GM19193 (cell line): Measurements from ENCODE around the gene EEIG1.

Experiments
- POLR2A ChIP-seq: IDR thresholded peaks from 4 replicates; pipeline ENCODE4 v1.6.1; 2011; ENCODE audit not compliant: insufficient read depth, insufficient read length; ENCODE audit errors: extremely low read depth

EEIG1 gene

DNA sequence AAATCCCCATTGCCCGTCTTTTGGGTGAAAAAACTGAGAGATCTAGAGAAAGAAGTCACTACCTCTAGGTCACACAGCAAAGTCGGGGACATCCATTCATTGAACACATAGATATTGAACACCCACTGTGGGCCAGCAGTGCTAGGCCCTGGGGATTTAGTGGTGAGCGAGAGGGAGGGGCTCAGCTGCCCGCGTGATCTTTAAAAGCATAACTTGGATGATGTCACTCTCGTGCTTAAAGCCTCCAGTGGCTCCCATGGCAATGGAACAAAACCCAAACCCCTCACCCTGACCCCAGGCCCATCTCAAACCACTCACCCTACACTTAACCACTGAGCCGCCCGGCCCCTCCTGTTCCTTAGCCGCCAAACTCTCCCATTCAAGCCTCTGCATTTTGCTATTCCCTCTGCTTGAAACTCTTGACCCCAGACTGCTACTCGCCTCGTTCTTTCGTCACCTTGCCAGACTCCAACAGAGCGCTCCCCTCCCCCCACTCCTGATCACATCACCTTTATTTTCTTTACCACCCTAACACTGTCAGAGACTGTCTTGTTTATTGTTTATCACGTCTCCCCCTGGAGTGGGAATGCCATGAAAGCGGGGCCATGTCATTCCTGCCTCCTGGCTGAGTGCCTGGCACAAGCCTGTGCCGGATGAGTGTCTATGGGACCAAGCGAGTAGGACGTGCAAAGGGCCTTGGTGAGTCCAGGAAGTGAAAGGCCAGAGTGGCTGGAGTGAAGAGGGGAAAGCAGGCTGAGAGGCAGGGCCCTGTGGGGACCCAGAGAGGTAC is 49.5 kb downstream of the EEIG1 start:
- TF ChIP-seq POLR2A: no peak
